NCI-H345 (cell line): ENCODE results near the gene IBA57.
A peak's percentile ranks its signal among the peaks of the same experiment; 100 is the strongest.
"Not testable (repeated sequence)": the region's sequence is repeated elsewhere in the genome, so short reads cannot be mapped to it uniquely, and the experiment has no call there.

Experiments used
- DNase-seq: peaks from one replicate; lab custom pipeline; 2025; lab: John Stamatoyannopoulos, UW

IBA57 gene

DNA sequence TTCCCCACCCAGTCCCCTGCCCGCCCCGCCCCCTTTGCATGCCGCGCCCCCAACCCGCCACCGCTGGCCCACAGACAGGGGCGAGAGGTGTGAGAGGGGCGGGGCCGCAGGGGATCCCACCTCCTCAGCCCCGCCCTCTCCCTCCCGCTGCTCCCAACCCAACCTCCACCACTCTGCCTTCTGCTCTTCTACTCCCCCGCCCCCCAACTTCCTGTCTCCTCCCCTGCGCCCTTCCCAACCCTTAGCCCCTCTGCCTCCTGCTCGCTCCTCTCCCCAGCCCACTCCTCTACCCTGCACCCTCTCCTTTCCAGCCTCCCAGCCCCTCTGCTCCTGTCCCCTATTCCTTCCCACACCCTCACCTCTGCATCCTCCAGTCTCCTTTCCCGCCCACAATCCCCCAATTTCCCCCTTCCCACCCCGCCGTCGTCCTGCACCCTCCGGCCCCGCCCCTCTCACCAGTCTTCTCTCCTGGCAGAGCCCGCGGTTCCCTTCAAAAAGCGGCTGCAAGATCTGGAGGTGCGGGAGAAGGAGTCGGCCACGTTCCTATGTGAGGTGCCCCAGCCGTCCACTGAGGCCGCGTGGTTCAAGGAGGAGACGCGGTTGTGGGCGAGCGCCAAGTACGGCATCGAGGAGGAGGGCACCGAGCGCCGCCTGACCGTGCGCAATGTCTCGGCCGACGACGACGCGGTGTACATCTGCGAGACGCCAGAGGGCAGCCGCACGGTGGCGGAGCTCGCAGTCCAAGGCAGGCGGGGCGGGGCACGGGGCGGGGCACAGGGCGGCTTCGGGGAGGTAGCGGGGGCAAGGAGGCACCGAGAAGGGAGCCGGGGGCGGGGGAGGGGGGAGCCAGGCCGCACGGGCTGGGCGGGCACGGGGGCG, 47.6 kb downstream of the IBA57 start:
- DNase-seq = peak; percentile 82

DNA sequence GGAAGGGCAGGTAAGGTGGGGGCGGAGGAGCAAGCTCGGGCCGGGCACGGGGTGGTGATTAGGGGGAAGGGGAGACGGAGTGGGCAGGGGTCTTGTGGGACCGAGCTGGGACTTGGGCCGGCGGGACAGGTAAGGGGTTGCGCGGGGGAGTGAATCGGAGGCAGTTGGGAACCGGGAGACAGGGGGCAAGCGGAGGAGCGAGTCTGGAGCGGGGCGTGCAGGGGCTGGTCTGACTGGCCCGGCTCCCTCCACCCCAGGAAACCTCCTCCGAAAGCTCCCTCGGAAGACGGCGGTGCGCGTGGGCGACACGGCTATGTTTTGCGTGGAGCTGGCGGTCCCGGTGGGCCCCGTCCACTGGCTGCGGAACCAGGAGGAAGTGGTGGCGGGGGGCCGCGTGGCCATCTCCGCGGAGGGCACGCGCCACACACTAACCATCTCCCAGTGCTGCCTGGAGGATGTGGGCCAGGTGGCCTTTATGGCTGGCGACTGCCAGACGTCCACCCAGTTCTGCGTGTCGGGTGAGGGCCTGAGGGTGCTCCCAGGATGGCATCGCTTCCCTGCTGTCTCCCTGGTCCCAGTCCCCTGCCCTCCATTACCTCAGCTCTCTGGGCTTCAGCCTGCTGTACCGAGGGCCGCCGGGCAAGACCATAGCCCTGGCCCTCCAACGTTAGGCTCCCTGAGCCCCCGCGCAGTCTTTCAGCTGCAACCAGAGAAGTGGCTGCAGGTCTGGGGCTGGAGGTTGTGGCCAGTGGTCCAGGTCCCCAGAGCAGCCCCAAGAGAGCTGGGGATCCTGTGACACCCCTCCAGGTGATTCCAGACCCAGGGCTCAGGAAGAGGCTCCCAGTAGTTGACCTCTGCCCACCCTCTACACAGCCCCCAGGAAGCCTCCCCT, 48.6 kb downstream of the IBA57 start:
- DNase-seq = no peak

DNA sequence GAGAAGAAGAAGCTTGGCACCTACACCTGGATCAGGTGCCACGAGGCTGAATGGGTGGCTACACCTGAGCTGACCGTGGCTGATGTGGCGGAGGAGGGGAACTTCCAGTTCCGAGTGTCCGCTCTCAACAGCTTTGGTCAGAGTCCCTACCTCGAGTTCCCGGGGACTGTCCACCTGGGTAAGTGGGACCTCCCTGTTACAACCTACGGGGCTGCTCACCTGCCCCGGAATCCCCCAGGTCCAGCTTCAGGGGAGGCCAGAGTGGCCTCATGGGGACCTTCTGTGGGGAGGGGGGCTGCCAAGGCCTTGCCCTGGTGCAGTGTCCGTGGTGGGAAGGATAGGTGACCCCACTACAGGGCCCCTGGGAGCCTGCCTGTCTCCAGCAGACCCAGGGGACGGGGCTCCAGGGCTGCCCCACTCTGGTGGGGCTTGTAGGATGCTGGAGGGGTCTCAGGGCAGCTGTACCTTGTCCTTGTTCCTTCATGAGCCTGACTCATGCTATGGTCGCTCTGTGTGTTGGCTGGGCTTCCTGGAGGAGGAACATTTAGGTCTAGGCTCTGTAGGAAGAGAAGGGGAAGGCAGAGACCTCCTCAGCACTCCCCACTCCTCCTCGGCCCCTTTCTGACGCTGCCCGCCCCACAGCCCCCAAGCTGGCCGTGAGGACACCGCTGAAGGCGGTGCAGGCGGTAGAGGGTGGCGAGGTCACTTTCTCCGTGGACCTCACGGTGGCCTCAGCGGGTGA, 49.5 kb downstream of the IBA57 start:
- no peak for DNase-seq

DNA sequence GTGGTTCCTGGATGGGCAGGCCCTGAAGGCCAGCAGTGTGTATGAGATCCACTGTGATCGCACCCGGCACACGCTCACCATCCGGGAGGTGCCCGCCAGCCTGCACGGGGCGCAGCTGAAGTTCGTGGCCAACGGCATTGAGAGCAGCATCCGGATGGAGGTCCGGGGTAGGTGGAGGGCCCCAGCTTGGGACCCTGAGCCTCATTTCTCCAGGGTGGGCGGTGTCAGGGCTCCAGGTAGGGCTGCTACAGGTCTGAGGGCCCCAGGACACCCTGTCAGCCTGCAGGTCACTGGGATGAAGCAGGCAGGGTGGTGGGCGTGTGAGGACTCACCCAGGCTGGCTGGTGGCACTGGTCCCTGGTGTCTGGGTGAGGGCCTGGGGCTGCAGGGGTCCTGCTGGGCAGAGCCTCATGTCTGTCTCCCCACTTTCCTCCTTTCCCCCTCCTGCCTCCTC, 50.1 kb downstream of the IBA57 start:
- DNase-seq = no peak

GRCh38 chr1:228216371-228217320, 51.0 kb downstream of the IBA57 start:
- no peak for DNase-seq

GRCh38 chr1:228217551-228218344, 52.1 kb downstream of the IBA57 start:
- no peak for DNase-seq

- no peak for DNase-seq
Observed at GRCh38 chr1:228218513-228219244, 53.1 kb downstream of the IBA57 start.

DNA sequence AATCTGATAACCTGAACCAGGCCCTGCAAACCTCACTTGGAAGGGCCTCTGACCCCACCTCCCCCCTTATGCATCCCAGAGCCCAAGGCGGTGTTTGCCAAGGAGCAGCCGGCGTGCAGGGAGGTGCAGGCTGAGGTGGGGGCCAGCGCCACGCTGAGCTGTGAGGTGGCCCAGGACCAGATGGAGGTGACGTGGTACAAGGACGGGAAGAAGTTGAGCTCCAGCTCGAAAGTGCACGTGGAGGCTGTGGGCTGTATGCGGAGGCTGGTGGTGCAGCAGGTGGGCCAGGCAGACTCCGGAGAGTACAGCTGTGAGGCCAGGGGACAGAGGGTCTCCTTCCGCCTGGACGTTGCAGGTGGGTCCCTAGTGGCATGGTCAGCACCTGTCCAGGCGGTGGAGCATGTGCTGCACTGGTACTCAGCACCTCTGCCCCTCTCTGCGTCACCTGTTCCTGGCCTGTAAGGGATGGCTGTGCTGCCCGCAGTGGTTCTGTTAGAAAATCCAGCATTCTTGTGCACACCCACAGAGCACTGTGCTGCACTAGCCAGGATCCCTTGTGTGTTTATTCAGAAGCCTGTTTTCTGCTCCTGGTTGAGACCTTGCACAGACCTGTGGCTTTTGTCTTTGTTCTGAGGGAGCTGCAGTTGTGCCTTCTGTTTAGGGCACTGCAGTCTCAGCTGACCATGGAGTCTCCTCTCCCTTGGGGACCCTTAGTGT, 53.8 kb downstream of the IBA57 start:
- DNase-seq = no peak

DNA sequence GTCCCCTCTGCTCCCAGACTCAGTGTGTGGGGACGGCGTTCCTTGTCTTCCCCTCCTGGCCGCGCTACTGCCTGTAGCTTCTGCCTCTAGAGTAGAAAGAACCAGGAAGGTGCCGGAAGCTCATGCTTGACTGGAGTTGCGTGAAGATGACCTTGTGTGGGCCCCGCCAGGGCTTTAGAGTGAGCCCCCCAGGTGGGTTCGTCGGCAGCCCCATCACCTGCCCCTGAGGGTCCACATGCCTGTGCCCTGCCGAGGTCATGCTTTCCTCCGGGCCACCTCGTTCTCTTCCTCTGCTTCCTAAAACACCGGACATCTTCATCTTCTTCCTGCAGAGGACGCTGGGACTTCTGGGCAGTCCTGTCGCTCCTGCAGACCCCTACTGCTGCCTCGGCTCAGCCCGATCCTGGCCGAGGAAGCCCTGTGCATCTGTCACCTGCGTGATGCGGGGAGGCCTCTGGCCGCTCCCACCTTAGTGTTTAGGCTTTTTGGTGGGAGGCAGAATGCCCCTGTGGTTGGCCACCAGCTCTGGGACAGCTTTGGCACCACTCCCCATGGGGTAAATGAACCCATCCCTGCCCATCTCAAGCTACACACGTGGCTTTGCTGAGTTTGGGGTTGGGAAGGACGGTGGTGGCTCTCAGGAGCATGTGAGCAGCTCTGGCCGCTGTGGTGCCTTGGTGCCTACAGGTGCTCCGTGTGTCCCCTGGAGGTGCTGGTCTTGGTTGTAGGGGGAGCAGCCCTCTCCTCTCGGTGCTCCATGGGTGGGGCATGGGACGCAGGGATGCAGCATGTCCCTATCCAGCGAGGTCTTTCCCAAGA, 54.6 kb downstream of the IBA57 start:
- DNase-seq = no peak

DNA sequence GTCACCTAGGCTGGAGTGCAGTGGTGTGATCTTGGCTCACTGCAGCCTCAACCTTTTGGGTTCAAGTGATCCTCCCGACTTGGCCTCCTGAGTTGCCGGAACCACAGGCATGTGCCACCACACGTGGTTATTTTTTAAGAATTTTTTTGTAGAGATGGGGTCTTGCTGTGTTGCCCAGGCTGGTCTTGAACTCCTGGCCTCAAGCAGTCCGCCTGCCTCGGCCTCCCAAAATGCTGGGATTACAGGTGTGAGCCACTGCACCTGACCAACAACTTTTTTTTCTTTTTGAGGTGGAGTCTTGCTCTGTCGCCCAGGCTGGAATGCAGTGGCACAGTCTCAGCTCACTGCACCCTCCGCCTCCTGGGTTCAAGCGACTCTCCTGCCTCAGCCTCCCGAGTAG, 55.5 kb downstream of the IBA57 start:
- not testable (repeated sequence) for DNase-seq

GRCh38 chr1:228222548-228222947, 56.9 kb downstream of the IBA57 start:
- no peak for DNase-seq

DNA sequence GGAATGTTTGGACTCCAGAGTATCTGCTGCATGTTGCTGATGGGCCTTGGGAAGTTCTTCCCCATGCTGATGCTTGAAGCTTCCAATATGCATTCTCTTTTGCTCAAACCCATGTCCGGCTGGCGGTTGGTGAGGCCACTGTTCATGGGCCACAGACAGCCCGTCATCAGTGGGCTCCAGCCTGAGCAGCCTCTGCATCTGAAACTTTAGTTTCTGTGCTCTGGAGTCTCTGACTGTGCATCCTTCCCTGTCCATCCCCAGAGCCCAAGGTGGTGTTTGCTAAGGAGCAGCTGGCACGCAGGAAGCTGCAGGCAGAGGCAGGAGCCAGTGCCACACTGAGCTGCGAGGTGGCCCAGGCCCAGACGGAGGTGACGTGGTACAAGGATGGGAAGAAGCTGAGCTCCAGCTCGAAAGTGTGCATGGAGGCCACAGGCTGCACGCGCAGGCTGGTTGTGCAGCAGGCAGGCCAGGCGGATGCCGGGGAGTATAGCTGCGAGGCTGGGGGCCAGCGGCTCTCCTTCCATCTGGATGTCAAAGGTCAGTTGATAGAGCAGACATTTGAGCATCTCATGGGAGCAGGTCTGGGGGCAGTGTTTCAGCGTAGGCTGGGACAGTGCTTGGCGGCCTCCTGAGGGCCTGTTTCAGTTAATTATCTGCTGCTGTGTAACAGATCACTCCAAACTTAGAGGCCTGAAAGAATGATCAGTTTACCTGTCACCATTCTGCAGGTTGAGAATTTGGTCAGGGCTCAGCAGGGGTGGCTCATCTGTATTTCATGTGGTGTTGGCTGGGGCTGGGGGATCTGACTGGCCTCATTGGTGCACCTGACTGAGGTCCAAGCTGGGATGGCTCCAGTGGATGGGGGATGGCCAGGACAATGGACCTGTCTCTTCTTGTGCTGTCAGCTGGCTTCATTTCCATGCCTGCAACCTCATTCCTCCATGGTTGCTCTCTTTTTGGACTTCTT, 58.9 kb downstream of the IBA57 start:
- DNase-seq = no peak

DNA sequence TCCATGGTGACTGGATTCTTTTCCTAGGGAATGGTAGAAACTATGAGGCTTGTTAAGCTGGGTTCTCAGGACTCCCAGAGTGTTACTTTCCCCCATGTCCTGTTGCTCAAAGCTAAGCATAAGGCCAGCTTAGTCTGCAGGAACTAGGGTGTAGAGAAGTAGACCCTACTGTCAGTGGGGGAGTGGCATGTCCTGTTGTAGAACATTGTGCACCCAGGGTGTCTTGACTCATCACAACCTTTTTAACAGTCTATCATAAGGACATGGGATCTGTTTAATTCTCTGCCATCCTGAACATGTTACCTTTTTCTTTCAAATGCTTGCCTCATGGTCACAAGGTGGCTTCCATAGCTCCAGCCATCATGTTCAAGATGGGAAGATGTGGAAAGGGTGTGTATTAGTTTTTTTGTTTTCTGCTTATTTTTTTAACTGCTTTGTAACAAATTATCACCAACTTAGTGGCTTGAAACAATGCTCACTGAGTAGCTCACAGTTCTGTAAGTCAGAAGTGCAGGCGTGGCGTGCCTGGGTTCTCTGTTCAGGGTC, 59.6 kb downstream of the IBA57 start:
- no peak for DNase-seq

GRCh38 chr1:228225740-228226139, 60.1 kb downstream of the IBA57 start:
- DNase-seq = no peak

- no peak for DNase-seq
Observed at GRCh38 chr1:228226141-228226874, 60.7 kb downstream of the IBA57 start.
